NCI-H2196 treated with DMSO at 0.1 percent for 48 hours (cell line): ENCODE data around the gene MYH14.

Source experiments
- DNase-seq: peaks from one replicate; lab custom pipeline; 2025; ENCODE audit not compliant: unreplicated experiment; lab: John Stamatoyannopoulos, UW

MYH14 gene

DNA sequence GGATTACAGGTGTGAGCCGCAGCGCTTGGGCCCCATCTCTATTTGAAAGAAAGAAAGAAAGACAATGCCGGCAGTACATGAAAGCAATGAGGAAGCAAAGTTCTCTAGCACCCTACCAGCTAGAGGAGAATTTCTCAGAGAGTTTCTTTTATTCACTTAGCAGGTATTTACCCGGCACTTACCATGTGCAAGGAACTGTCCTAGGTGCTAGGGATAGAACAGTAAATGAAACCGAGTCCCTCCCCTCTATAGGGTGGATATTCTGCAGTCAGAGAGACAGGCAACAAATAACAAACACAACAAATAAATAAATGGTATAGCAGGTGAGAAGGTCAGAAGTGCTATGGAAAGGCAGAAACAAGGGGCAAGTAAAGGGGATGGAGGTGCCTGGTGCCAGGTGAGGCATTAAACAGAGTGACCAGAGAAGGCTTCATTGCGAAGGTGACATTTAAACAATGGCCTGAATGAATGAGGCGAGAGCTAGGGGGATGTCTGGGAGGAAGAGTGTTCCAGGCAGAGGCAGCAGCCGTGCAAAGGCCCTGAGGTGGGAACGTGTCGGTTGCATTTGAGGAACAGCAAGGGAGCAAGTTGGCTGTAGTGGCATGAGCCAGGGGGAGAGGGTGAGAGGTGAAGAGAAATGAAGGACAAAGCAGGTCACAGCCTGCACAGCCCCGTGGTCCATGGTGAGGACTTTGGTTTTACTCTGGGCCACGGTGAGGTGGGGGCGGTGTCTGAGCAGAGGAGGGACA lies 10.8 kb upstream of the MYH14 start:
- DNase-seq, result no peak

DNA sequence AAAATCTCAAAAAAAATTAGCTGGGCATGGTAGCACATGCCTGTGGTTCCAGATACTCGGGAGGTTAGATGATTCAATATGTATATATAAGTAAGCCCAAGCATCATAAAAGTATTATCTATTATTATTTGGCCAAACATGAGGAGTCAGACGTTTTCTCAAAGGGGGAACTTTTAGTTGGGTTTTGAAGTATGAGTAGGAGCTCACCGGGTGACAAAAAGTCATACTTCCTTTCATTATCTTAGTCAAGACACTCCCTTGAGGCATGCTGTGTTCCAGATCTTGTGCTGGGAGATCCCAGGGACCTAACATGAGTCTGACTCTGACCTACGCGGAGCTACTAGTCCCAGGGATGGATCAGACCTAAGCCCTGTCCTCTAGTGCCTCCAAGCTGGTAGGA lies 8.2 kb upstream of the MYH14 start:
- DNase-seq, result no peak

- DNase-seq, result no peak
Observed at GRCh38 chr19:50196322-50196932, 7.0 kb upstream of the MYH14 start.

GRCh38 chr19:50197348-50197747 lies 6.1 kb upstream of the MYH14 start:
- DNase-seq, result no peak

- no peak for DNase-seq
Observed at GRCh38 chr19:50198431-50199258, 4.8 kb upstream of the MYH14 start.

DNA sequence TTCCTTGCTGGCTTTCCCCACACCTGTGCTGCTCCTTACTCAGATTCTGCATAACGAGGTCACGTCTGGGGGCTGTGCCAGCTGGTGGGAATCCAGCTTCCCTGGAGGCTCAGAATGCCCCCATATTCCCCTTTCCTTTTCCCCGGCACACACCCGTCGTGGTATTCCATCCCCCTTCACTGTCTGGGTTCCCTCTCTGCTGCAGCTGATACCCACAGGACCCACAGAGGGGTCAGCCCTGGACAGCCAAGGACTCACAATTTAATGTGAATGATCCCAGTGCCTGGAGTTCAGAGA lies 4.2 kb upstream of the MYH14 start:
- no peak for DNase-seq

GRCh38 chr19:50202386-50202785 lies 1.0 kb upstream of the MYH14 start:
- DNase-seq, result no peak

DNA sequence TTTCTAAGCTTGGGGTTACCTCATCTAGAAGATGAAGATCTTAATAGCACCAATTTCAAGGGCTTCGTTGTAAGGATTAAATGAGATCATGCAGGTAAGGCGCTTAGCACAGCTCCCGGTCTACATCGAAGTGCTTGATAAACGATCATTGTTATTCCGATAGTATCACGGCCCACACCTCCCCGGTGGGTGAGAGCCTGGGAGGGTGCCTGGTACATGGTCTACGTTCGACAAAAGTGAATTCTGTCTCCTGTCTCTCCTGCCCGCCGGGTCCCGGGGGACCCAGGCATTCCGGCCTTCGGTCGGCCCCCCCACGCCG lies 501 bp upstream of the MYH14 start:
- no peak for DNase-seq

- DNase-seq, result no peak
Observed at GRCh38 chr19:50204081-50204428, 633 bp downstream of the MYH14 start.

DNA sequence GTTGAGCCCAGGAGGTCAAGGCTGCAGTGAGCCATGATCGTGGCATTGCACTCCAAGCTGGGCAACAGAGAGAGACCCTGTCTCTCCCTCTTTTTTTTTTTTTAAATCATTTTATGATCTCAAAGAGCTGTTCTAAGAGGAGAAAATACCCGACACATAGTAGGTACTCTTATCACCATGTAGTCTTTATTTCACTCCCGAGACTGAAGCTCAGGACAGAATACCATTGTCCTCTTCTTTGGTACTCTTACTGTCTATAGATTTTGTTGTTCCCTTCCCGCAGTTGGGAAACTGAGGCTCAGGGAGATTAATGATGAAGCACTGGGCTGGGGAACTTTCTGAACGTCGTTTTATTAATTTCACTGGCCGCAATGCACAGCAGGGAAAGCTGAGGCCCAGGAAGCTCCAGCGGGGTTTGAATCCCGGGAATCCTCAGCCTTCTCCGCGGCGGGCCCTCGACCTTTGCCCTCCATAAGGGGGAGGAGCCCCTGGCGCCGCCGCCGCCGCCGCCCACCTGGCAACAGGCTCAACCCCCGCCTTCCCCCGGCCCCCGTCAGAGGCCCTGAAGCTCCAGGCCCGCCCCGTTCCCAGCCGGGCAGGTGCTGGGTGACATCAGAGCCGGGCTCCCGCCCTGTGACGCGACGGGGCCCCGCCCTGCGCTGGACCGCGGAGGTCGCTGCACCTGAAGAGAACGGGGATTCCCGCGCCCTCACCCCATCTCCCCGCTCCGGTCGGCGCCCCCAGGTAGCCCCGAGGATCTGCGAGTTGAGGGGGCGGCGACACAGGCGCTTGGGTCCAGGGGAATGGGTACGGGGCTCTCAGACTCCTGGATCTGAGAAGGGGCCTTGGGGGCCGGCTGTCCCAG lies 1.6 kb downstream of the MYH14 start:
- DNase-seq, result peak; percentile 82

DNA sequence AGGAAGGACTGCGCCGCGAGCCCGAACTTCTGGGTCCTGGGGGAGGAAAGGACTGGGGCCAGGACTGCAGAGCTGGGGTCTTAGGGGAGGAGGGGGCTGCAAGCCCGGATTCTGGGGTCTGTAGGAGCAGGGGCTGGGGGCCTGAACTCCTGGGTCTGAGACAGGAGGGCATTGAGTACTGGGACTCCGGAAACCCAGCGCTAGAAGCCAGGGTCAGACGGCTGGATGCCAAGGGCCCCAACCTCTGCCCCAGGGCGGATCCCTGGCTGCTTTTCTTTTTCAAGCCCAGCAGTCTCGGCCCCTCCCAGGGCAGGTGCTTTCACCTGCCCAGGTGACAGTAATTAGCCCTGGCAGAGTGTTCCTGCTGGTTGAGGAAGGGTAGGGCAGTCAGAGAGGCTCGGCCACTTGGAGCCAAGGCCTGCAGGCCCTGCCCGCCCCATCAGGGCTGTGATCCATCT lies 2.3 kb downstream of the MYH14 start:
- peak; percentile 58 for DNase-seq

DNA sequence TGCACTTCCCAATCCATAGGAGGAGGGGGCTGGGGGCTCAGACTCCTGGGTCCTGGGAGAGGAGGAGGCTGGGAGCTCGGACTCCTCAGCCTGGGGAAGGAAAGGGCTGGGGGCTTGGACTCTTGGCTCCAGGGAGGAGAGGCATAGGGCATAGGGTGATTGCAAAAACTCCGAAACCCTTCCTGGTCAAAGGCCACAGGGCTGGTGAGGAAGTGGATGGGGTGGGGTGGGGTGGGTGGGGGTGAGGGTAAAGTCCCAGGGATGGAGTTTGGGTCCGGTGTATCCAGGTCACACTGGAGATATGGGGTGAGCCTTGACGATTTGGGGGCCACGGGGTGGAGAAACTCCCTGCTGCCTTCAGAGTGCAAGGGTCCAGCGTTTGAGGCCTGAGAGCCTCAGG lies 2.8 kb downstream of the MYH14 start:
- DNase-seq, result no peak

- no peak for DNase-seq
Observed at GRCh38 chr19:50207730-50208129, 4.3 kb downstream of the MYH14 start.

DNA sequence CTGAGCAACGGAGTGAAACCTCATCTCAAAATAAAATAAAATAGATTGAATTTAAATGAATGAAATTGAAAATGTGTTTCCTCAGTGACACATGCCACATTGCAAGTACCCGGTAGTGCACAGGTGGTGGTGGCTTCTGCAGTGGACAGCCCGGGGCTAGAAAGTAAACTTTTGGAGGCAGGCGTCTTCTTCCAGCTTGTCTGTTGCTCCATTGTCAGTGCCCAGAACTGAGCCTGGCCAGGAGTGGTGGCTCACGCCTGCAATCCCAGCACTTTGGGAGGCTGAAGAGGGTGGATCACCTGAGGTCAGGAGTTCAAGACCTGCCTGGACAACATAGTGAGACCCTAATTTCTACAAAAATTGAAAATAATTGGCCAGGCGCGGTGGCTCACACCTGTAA lies 5.7 kb downstream of the MYH14 start:
- no peak for DNase-seq

DNA sequence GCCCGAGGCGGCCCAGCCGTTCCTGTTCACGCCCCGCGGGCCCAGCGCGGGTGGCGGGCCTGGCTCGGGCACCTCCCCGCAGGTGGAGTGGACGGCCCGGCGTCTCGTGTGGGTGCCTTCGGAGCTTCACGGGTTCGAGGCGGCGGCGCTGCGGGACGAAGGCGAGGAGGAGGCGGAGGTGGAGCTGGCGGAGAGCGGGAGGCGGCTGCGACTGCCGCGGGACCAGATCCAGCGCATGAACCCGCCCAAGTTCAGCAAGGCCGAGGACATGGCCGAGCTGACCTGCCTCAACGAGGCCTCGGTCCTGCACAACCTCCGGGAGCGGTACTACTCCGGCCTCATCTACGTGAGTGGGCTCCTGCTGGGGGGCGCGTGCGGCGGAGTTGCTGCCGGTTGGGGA lies 7.0 kb downstream of the MYH14 start:
- no peak for DNase-seq

DNA sequence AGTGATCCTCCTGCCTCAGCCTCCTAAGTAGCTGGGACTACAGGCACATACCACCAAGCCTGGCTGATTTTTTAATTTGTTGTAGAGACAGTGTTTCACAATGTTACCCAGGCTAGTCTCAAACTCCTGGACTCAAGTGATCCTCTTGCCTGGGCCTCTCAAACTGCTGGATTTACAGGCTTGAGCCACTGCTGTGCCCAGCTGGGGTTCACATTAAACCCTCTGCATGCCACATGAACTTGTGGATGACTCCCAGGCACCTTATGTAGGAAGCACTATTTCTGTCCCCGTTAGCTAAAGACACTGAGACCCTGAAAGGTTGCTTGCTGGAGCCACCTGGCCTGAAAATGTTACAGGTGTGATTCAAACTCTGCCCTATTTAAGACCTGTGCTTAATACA lies 10.5 kb downstream of the MYH14 start:
- no peak for DNase-seq

- no peak for DNase-seq
Observed at GRCh38 chr19:50214699-50215543, 11.5 kb downstream of the MYH14 start.

DNA sequence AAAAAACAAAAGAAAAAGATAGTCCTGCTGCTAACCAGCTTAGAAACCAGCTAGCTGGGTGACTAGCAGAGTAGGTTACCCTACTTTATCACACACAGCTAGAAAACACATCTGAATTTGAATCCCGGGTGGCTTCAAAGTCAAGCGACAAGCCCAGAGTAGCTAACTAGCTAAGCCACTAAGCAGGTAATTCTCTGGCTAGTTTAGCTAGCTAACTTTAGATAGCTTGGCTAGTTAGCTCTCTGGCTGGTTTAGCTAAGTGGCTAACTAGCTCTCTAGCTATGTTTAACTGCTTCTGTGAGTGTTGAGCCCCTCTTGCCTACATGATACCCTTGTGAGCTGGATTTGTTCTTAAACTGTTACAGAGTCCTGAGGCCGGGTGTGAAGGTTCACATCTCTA lies 12.4 kb downstream of the MYH14 start:
- no peak for DNase-seq

DNA sequence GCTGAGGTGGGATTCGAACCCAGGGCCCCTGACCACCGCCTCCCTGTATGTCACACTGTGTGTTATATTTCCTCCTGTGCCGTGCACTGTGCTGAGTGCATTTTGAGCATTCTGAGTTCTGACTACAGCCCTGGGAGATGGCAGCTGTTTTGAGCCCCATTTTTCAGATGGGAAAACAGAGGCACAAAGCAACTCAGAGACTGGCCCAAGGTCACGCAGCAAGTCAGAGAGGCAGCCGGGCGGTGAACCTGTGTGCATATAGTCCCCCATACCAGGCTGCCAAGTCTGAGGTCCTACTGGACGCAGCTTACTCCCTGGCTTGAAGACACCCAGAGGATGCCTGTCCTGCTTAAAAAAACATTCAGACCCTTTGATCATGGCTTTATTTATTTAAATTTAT lies 17.7 kb downstream of the MYH14 start:
- DNase-seq, result no peak

DNA sequence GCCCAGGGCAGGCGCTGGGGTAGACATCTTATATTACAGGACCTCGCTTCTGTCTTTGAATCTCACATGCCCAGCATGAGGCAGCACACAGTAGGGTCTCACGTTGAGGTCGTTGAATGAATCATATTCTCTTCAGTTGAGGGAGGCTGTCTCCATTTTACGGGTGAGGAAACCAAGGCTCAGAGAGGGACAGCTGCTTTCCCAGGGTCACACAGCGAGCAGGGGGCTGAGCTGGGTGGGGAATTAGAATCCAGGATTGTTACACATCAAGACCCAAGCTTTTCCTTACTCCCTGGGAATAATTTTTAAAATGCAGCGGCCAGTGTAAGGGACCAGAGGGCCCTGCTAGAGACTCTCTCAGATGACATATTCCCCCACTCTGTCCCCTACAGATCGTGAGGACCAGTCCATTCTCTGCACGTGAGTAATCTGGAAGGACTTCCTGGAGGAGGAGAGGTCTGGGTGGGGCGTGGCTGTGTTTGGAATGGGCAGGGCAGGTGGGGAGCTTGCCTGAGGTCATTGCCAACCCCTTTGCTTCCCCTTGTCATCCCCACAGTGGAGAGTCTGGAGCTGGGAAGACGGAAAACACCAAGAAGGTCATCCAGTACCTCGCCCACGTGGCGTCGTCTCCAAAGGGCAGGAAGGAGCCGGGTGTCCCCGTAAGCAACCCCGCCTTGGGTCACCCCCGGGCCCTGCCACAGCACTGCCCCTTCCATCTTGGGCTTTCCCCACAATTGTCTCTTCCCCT lies 19.4 kb downstream of the MYH14 start:
- DNase-seq, result no peak
